Astrocyte (in vitro differentiated cells and primary cell): Measurements from ENCODE around the gene ACOX2.

Experiments
- EZH2 ChIP-seq: IDR thresholded peaks from 2 replicates; pipeline ENCODE4 v1.6.1; 2012; ENCODE audit warnings: mild to moderate bottlenecking, low read length, inconsistent platforms; ENCODE audit not compliant: insufficient read depth
- TF ChIP-seq, protein P1 (sequence below): IDR thresholded peaks from 2 replicates; pipeline ENCODE4 v1.5.1; 2011; ENCODE audit warnings: low read depth, mild to moderate bottlenecking, inconsistent platforms, low read length, moderate library complexity; ENCODE audit not compliant: insufficient read depth

DNA sequence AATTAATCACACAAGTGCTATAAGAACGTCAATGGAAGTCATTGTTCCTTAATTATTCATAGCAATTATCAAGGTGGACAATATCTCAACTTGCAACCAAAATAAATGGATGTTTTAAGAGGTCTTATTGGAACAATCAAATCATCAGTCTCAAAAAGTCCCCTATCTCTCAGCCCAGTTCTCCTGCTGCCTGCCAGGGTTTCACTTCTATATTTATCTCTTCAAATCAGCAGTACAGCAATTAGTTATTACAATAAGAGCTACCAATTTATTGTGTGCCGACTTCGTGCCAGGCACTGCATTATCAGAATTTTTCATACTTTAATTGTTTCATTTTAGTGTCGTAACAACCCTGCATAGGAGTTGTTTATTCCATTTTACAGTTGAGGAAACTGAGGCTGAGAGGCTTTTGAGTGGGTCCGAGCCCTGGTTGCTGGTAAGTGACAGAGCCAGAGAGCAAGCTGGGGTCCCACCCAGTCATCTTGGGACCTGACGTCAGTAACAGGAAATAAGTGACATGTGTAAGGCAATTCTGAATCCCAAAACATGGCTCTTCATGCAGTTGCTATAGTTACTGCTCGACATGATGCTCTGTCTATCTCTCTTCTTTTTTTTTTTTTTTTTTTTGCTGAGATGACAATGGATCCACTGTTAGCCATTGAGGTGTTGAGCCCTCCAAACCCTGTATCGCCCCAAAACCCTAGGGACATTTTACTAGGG, 53.9 kb downstream of the ACOX2 start:
- TF ChIP-seq, protein P1, sequence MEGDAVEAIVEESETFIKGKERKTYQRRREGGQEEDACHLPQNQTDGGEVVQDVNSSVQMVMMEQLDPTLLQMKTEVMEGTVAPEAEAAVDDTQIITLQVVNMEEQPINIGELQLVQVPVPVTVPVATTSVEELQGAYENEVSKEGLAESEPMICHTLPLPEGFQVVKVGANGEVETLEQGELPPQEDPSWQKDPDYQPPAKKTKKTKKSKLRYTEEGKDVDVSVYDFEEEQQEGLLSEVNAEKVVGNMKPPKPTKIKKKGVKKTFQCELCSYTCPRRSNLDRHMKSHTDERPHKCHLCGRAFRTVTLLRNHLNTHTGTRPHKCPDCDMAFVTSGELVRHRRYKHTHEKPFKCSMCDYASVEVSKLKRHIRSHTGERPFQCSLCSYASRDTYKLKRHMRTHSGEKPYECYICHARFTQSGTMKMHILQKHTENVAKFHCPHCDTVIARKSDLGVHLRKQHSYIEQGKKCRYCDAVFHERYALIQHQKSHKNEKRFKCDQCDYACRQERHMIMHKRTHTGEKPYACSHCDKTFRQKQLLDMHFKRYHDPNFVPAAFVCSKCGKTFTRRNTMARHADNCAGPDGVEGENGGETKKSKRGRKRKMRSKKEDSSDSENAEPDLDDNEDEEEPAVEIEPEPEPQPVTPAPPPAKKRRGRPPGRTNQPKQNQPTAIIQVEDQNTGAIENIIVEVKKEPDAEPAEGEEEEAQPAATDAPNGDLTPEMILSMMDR = no peak
- TF ChIP-seq EZH2 = no peak
